Gastrocnemius medialis (tissue), 4 donors: ENCODE data around the gene NOBOX.

Experiments
- CTCF ChIP-seq, 5 experiments: fragments of 450-650 bp in 3 of 5; fragments of 200-600 bp in 2 of 5; sonication (generic) in 2 of 5; IDR thresholded peaks in 4 of 5; conservative IDR thresholded peaks in 1 of 5; 1 replicate in 4 of 5; 2 replicates in 1 of 5; pipeline ENCODE4 v1.5.1; 2016 to 2019; ENCODE audit warnings: antibody characterized with exemption in 5 of 5, mild to moderate bottlenecking in 3 of 5, moderate library complexity in 3 of 5
- POLR2A ChIP-seq, 2 donors: fragments of 450-650 bp; IDR thresholded peaks; one replicate each; pipeline ENCODE4 v1.6.1; 2017; ENCODE audit warnings: antibody characterized with exemption in 2 of 2, mild to moderate bottlenecking in 2 of 2, moderate library complexity in 2 of 2

GRCh38 chr7:144452064-144452463 lies 48.6 kb upstream of the NOBOX start:
- TF ChIP-seq CTCF (IDR thresholded peaks at IDR 0.05 in 4 of 5, conservative IDR thresholded peaks at IDR 0.05 in 1 of 5) (no peak), POLR2A (IDR thresholded peaks at IDR 0.05) (no peak)
